Large intestine (tissue), 3 donors: Measurements from ENCODE around the gene DUSP2. TPM values are rescaled to one million over a fixed set of nuclear protein-coding genes. Genes with fewer than 3 reads are reported as not detected.

Source experiments
- DNase-seq, 2 donors: peaks; one replicate each; pipeline versions ENCODE4 v3.0.0 to v3.0.0-alpha.2; 2013
- H3K27ac ChIP-seq: one replicate; pipeline ENCODE4 v1.5.1; 2013; ENCODE audit warnings: low read length
- H3K27me3 ChIP-seq: 2 replicates; pipeline ENCODE4 v1.6.1; 2013; ENCODE audit warnings: low read length; ENCODE audit not compliant: control insufficient read depth, insufficient read depth
- H3K36me3 ChIP-seq: 2 replicates; pipeline ENCODE4 v1.6.1; 2013; ENCODE audit warnings: low read length; ENCODE audit not compliant: control insufficient read depth, insufficient read depth
- H3K4me1 ChIP-seq: one replicate; pipeline ENCODE4 v1.6.1; 2013; ENCODE audit warnings: low read length; ENCODE audit not compliant: control insufficient read depth, insufficient read depth
- H3K4me3 ChIP-seq: one replicate; pipeline ENCODE4 v1.5.1; 2013; ENCODE audit warnings: low read length
- H3K9me3 ChIP-seq: one replicate; pipeline ENCODE4 v1.6.1; 2013; ENCODE audit warnings: mild to moderate bottlenecking, low read depth, low read length, moderate library complexity; ENCODE audit not compliant: control insufficient read depth
- WGBS: methylation state at CpG from one replicate; pipeline ENCODE4 v1.1.5; 2013; ENCODE audit warnings: low lambda C conversion rate; ENCODE audit not compliant: insufficient coverage; 5-methylcytosine and 5-hydroxymethylcytosine counted together
- polyA plus RNA-seq: library from polyadenylated mRNA; unstranded; fragments of 120-200 nt; gene quantifications from one replicate; pipeline ENCODE4 v1.2.1, GENCODE V29; 2013

The DUSP2 gene
- polyA plus RNA-seq, 1 donor: 4.0 TPM

DNA sequence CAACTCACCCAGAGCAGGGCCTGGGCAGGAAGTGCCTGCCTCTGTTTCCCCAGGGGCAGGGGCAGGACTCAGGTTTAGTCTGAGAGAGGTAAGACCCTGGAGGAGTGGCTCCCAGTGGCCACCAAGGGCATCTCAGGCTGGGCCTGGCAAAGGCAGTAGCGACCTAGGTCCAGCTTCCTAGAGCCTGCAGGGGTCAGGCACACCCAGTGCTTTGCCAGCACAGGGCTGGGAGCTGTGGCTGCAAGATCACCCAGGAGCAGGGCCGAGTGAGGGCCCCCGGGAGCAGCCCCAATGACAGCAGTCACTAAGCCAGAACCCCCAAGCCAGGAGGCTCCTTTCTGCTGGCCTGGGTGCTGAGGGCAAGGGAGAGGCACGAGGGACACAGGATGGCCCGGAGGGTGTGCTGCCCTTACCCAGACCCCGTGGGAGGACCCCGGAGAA, 8.8 kb upstream of the DUSP2 start:
- H3K4me1 ChIP-seq: peaks cover under 1% of the 10 kb centered on the region
- no CpG with 5 or more reads among the region's 7 CpGs for WGBS
- no peak for DNase-seq

DNA sequence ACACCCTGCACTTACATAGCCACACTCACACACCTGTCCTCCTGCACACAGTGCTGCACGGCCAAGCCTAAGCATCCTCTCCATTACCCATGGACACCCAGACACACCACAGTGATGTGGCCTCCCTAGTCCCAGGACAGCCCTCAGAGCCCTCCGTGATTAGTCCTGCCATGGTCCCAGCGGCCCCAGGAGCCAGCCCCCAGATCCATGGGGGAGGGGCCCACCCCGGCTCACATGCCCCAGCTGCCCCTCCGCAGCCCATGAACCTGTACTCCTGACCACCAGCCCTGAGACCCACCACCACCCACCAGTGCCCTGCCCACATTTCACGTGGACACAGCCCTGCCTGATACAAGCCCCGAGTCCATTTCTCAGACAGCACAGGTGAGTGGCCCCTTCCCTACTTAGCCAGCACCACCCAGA, 8.1 kb upstream of the DUSP2 start:
- H3K36me3 ChIP-seq: no peaks in the 10 kb centered on the region
- H3K9me3 ChIP-seq: no peaks in the 10 kb centered on the region
- H3K4me1 ChIP-seq: peaks cover 4% of the 10 kb centered on the region
- no CpG with 5 or more reads among the region's 7 CpGs for WGBS
- no peaks in the 10 kb centered on the region for H3K27me3 ChIP-seq
- no peak overlapping the region for H3K4me3 ChIP-seq
- no peak overlapping the region for H3K27ac ChIP-seq
- no peak for DNase-seq

More for the DNA sequence above, 8.8 kb upstream of the DUSP2 start:
- Histone ChIP-seq H3K36me3 (no peaks in the 10 kb centered on the region), H3K27me3 (no peaks in the 10 kb centered on the region), H3K27ac (no peak overlapping the region), H3K9me3 (no peaks in the 10 kb centered on the region), H3K4me3 (no peak overlapping the region)

DNA sequence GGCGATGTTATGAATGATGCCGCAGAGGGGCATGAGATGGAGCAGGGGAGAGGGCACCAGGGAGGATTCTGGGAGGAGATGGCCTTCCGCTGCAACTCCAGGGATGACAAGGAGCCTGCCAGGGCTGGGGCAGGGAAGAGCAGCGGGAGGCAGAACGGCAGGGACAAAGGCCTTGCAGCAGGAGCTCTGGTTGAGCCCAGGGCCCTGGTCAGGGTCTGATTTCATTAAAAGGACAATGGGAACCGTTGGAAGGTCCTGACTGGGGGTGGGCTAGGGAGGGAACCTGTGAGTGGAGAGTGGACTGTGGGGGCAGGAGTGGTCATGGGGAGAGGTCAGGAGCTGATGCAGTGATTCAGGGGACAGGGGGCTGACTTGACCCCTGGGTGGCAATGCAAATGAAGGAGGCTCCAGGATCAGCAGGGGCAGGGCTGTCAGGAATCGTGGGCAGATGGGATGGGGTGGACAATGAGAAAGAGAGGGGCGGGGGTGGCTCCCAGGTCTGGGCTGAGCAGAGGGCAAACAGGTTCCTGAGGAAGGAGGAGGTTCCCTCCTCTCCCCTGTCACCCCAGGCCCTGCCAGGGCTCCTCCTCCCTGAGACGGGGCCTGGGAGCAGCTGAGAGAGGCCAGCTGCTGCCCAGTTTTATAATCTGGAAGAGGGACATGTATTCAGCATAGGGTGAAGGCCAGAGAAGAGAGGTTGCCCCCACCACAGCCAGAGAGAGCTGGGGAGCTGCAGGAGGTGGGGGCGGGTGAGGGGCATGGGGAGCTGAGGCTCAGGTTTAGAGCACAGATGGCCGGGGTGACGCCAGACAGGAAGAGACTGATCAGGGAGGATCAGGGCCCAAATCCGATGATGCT, 7.3 kb upstream of the DUSP2 start:
- DNase-seq: no peak
- no CpG with 5 or more reads among the region's 13 CpGs for WGBS
- no peak overlapping the region for H3K27ac ChIP-seq
- H3K4me3 ChIP-seq: no peak overlapping the region
- H3K27me3 ChIP-seq: no peaks in the 10 kb centered on the region
- no peaks in the 10 kb centered on the region for H3K9me3 ChIP-seq
- H3K36me3 ChIP-seq: no peaks in the 10 kb centered on the region
- peaks cover 5% of the 10 kb centered on the region for H3K4me1 ChIP-seq

DNA sequence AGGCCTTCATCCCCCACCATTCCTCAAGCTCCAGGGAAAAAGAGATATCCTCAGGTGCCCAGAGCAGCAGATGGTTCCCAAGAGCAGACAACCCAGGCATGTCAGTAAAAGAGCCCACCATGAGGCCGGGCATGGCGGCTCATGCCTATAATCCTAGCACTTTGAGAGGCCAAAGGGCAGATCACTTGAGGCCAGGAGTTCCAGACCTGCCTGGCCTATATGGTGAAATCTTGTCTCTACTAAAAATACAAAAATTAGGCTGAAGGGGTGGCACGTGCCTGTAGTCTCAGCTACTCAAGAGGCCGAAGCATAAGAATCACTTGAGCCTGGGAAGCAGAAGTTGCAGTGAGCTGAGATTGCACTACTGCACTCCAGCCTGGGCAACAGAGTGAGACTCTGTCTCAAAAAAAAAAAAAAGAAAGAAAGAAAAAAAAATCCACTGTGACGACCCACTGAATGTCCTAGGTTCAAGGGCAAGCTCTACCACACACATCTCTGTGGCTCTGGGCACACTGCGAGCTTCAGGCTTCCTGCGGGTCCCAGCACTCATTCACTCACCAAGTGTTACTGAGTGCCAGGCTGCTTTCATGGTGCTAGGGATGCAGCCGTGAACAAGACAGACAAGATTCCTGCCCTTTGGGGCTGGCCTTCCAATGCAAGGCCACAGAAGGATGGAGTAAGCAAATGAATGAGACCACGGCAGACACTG, 6.5 kb upstream of the DUSP2 start:
- H3K4me1 ChIP-seq: peaks cover 5% of the 10 kb centered on the region
- no peak overlapping the region for H3K27ac ChIP-seq
- no peak for DNase-seq
- H3K9me3 ChIP-seq: no peaks in the 10 kb centered on the region
- H3K4me3 ChIP-seq: no peak overlapping the region
- H3K36me3 ChIP-seq: no peaks in the 10 kb centered on the region
- WGBS: 100% methylated on average over 1 of the region's 9 CpGs
- no peaks in the 10 kb centered on the region for H3K27me3 ChIP-seq

DNA sequence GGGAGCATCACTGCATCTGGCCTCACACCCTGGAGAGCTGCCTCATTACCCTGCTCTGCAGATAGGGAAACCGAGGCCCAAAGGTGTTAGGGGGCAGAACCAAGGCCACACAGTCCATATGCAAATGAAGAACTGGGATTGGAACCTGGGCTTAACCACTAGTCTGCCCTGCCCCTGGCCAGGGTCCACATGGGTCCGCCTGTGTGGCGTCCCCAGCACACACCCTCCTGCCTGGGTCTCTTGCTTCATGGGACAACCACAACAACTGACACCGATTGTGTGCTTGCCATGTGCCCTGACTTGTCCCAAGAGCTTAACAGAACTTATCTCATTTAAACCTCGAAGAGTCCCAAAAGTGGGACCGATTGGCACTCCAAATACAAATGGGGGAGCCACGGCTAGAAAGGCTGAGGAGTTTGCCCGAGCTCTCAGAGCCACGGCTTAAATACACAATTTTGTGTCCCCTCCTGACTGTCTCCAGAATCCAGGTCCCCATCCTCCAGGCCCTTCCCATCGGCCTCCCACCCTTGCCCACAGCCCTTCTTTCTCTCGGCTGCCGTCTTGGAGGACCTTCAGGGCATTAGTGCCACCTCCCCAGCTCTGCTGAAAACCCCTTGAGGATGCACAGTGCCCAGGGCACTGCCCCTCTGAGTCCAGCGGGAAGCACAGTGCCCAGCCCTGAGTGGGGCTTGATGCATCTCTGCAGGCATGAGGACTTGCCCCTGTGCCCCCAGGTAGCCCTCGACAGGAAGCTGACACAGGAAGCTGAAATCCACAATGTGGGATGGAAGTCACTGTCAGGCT, 5.8 kb upstream of the DUSP2 start:
- Histone ChIP-seq H3K27me3 (no peaks in the 10 kb centered on the region), H3K36me3 (no peaks in the 10 kb centered on the region), H3K4me3 (no peak overlapping the region), H3K9me3 (no peaks in the 10 kb centered on the region), H3K27ac (no peak overlapping the region), H3K4me1 (peaks cover 5% of the 10 kb centered on the region)
- no peak for DNase-seq
- WGBS: no CpG with 5 or more reads among the region's 14 CpGs

DNA sequence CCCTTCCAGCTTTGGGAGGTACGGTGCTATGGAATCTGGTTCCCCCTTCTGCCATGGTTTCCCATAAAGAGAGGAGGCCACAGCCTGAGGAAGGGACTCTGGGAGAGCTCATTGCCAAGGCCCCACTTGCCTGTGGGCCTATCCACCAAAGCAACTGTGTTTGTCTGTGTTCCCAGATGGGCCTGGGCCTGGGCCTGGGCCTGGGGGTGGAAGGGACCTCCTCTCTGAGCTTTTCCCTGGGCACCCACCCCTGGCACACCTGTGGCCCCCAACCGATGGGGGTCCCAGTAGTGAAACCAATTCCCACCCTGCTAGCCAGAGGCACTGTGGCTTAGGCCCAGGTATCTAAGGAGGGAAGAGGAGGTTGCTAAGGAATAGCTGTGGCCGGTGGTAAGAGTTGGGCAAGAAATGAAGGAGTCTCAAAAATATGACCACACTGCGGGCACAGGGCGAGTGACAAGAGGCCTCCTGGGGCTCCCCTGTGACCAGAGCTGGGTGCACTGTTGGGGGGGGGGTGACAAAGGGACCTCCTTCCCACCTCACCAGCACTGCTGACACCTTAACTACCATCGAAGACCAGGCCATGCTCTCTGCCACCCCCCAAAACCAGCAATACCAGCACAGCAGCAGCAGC, 4.9 kb upstream of the DUSP2 start:
- Histone ChIP-seq H3K27me3 (no peaks in the 10 kb centered on the region), H3K27ac (no peak overlapping the region), H3K4me3 (no peak overlapping the region), H3K9me3 (no peaks in the 10 kb centered on the region), H3K4me1 (peaks cover 11% of the 10 kb centered on the region), H3K36me3 (no peaks in the 10 kb centered on the region)
- WGBS: no CpG with 5 or more reads among the region's 6 CpGs
- DNase-seq: no peak

DNA sequence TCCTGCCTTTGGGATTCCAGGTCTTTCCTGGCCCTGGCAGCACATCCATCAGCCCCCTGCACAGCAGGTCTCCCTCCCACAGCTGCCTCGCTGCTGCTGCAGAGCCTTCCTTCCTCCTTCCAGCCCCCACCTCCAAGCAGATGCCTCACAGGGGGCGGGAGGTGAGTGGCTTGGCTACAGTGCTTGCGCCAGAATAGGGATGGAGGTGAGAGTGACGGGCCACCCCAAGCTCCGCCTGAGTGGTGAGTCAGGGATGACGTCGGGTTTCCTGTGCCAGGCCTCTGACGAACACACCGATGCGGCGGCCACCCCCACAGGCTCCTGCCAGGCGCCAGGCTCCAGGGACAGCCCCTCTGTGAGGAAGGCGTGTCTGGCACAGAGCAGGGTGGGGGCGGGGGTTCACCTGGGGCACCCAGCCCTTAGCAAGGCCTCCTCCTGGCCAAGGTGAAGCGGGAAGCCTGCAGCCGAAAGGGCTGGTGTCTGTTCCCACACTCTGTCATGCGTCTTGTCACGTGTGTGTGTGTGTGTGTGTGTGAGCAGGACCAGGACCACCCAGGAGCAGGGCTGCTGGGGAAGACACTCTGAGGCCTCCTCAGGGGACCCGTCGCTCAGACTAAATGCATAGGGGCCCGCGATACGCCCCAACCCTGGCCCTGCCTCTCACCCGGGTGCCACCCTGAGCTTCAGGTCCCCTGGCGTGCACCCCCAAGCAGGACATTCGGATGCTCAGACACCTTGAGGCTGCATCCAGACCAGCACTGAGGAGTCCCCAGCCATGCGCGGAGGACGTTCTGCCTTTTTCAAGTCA, 3.4 kb upstream of the DUSP2 start:
- H3K4me1 ChIP-seq: peaks cover 15% of the 10 kb centered on the region

DNA sequence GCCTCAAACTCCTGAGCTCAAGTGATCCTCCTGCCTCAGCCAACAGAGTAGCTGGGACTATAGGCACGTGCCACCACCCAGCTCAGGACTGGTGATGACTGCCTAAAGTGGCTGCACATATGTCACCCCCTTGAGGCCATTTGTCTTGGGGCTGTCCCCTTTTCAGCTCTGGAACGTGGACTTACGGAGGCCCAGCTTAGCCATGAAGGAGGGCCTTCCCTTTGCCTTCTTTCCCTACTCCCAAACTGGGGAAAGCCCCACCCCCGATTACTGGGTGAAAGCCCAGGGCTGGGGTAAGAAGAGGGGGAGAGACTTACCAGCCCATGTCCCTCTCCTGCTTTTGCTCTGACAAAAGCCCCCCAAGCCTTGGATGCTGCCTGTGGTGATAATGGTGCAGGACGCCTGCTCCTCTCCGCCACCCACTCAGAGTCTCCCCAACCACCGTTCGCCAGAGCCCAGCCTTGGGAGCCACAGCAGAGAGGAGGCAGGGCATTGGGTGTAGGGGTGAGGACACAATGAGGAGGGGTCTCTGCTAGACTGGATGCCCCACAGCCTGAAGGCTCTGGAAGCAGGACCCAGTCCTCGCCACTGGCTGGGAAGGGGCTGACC, 2.5 kb upstream of the DUSP2 start:
- no peaks in the 10 kb centered on the region for H3K9me3 ChIP-seq
- no peak overlapping the region for H3K27ac ChIP-seq
- H3K36me3 ChIP-seq: no peaks in the 10 kb centered on the region
- H3K4me1 ChIP-seq: peaks cover 15% of the 10 kb centered on the region
- H3K4me3 ChIP-seq: no peak overlapping the region
- peaks cover 7% of the 10 kb centered on the region for H3K27me3 ChIP-seq
- no peak for DNase-seq
- WGBS: no CpG with 5 or more reads among the region's 9 CpGs

More for the DNA sequence above, 3.4 kb upstream of the DUSP2 start:
- H3K27ac ChIP-seq: no peak overlapping the region
- no CpG with 5 or more reads among the region's 29 CpGs for WGBS
- H3K4me3 ChIP-seq: no peak overlapping the region
- DNase-seq: peak; percentile 81
- H3K9me3 ChIP-seq: no peaks in the 10 kb centered on the region
- H3K36me3 ChIP-seq: no peaks in the 10 kb centered on the region
- H3K27me3 ChIP-seq: peaks cover 7% of the 10 kb centered on the region

DNA sequence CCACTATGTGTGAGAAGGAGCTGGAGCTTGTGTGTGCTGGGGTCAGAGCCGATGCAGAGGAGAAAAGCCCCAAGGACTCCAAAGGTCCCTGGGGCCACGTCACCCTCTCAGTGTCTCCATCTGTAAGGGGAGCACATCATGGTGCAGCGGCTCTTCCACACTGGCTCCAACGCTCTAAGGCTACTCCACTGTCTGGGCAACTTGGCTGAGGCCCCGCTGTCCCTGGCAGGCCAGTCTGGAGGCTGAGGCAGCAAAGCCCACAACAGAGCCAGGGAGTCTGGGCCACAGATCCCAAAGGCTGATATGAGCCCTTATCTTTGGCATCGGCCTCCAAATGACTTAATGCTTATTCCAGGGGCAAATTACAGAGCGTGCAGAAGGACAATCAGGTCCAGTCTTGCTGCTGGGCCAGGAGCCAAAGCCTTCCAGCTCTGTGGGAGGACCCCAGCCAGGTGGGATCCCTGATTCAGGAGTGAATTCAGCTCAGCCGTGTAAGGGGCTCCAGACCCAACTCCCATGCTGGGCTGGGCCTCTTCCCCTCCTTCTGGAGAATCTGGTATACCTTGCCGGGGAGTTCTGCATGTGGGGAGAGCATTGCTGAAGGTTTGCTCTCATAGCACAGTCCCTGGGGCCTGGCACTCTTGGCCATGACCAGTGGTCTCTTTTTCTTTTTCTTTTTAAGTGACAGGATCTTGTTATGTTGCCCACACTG, 1.8 kb upstream of the DUSP2 start:
- H3K27ac ChIP-seq: no peak overlapping the region
- H3K27me3 ChIP-seq: peaks cover 7% of the 10 kb centered on the region
- no peaks in the 10 kb centered on the region for H3K36me3 ChIP-seq
- H3K4me1 ChIP-seq: peaks cover 15% of the 10 kb centered on the region
- H3K9me3 ChIP-seq: no peaks in the 10 kb centered on the region
- H3K4me3 ChIP-seq: no peak overlapping the region
- DNase-seq: no peak
- WGBS: no CpG with 5 or more reads among the region's 9 CpGs
